ENCODE results near the gene NKIRAS2.
A peak's percentile ranks its signal among the peaks of the same experiment; 100 is the strongest.

Gene NKIRAS2

DNA sequence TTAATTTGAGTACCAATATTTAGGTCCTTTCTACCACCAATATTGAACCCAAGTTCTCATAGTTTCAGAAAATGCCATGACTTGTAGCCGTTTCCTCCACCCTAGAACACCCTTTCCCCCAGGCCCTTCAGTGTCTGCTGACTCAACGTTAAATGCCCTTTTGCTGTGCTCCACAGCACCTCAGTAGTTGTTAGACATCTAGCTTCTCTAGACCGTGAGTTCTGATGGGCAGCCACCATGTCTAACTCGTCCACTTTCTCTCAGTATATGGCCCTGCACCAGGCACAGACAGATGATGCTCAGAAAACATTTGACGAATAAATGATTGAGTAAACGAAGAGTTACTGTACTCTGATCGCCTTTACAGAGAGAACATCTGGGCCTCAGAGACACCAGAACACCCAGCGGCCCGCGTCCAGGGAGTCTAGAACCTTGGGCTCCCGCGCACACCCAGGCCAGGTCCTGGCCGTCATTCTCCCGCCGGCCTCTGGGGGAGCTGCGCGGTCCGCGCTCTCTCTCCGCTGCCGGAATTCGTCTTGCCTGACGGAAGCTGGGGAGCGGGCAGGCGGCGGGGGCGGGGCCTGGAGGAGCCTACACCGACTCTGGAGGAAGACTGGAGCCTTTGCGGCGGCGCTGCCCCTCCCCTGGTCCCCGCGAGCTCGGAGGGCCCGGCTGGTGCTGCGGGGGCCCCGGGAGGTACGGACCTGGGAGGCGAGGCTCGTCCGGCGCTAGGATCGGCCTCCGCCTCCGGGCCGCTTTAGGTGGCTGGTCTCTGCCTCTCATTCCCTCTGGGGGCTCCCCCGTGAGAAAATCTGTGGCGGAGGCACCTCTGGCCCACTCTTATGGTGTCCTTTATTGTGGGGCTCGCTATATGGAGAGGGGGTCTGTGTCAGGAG lies at the start of gene NKIRAS2:
NKIRAS2 (plus strand) TSS at position 582 of the 896 bp plus-strand sequence. CDS start 1,488 bp downstream, outside the sequence.
- DNase-seq, result peak; percentile 65

DNA sequence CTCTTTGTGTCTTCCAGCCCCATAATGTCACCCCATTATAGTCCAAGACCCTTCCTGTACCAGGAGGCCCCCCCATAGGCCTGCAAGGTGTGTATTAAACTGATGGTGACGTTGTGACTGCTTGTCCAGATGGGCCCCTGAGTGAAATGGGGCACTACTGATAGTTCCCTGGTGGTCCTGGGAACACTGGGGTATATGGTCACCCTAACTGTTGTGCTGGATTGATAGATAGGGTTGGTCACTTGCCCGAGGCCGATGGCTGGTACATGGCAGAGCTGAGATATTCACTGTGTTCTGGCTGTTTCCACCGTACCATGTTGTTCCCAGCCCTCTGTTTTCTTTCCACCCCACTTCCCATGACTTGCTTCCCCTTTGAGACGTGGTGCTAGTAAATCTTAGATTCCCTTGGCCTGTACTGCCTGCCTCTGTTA lies 49.0 kb upstream of the NKIRAS2 start:
- DNase-seq, result no peak

GRCh38 chr17:41971721-41972523 lies 48.0 kb upstream of the NKIRAS2 start:
- DNase-seq, result no peak

GRCh38 chr17:41972571-41973407 lies 47.1 kb upstream of the NKIRAS2 start:
- DNase-seq, result peak; percentile 52

DNA sequence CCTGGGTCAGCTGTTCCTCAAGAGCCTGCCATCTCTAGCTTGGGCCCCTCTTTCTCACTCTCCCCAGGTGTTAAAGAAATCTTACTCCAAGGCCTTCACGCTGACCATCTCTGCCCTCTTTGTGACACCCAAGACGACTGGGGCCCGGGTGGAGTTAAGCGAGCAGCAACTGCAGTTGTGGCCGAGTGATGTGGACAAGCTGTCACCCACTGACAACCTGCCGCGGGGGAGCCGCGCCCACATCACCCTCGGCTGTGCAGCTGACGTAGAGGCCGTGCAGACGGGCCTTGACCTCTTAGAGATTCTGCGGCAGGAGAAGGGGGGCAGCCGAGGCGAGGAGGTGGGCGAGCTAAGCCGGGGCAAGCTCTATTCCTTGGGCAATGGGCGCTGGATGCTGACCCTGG lies 46.5 kb upstream of the NKIRAS2 start:
- DNase-seq, result no peak

- DNase-seq, result no peak
Observed at GRCh38 chr17:41974031-41974430, 45.9 kb upstream of the NKIRAS2 start.

DNA sequence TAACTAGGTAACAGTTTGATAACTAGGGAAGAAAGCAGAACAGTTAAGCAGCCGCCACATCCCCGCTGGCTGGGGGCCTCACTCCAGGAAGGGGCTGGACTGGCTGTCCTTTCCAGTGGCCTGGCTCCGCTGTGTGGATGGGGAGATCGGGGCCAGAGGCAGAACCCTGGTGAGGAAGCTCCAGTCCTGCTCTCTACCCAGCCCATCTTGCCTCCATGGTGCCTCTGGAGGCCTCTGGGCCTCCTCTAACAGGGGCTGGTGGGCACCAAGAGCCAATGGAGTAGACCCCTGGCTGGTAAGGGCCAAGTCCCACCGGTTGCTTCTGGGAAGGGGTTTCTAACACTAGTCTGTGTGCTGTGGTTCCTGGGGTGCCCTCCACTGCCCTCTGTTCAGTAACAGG lies 45.2 kb upstream of the NKIRAS2 start:
- DNase-seq, result no peak

- DNase-seq, result no peak
Observed at GRCh38 chr17:41975099-41976083, 44.5 kb upstream of the NKIRAS2 start.

DNA sequence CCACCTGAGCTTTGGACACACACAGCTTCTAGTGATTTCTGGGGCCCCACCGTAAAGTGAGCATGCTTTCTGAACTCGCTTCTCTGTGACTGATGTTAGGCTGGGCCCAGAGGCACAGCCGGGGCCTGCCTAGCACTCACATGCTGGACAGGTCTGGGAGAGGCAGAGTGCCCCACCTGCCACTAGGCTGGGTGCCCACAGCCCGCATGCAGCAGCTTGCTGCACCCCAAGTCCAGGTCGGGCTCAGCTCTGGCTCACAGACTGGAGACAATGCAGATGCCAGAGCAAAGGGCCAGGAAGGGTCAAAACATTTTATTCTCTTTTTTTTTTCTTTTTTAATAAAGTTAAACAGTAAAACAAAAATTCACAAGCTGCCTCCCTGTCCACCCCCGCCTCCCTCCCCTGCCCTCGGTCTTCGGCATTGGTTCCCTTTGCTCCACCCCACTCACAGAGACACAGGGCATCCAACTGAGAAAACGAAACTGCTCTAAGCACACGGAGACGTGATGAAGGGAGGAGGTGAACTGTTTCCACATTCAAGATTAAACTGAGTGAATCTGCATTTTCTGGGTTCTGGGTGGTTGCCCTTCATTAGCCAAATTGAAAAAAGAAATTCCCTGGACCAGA lies 43.6 kb upstream of the NKIRAS2 start:
- DNase-seq, result no peak

GRCh38 chr17:41977991-41978390 lies 41.9 kb upstream of the NKIRAS2 start:
- no peak for DNase-seq

DNA sequence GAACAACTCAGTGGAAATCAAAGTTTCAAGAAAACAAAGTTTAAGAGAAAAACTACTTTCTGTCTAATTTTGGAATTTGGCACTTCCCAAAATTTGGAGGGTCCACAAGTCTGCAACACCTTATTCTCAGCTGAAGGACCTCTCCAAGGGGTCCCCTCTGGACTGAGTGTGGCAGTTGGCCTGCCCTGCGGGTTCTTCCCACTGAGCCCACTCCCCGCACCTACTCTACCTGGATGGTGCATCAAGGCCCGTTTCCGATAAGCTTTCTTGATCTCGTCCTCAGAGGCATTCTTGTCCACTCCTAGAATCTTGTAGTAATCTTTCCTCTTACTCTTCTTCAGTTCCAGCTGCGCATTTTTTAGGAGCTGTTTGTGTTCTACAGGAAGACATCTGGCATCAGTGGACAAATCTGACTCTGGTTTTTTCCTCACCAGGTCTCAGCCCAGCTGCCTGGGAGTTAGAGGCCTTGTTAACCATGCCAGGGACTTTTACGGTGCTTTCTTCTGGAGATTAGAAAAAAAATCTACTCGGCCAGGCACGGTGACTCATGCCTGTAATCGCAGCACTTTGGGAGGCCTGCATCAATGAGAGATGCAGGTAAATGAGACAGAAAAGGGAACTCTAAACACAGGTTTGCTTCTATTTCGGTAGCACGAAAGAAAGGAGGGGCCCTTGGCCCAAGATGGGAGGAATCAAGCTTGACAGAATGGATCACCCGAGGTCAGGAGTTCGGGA lies 37.7 kb upstream of the NKIRAS2 start:
- DNase-seq, result no peak

GRCh38 chr17:41984454-41984853 lies 35.4 kb upstream of the NKIRAS2 start:
- no peak for DNase-seq

GRCh38 chr17:41985919-41986318 lies 34.0 kb upstream of the NKIRAS2 start:
- no peak for DNase-seq

DNA sequence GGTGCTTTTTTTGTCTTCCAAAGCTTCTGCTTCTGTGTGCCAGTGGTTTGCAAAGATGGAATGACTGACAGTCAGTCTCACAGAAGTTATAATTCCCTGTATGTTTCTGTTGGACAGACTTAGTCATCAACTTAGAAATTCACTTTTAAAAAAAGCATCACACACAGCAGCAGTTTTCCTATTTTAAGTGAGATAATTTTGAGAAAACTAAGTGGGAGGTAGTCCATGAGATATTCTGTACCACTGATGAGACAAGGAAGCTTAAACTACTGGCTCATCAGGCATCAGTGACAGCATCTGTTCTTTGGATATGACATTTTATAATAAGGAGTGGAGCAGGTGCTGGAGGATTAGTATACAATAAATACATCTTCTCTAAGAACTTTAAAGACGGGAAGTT lies 33.3 kb upstream of the NKIRAS2 start:
- no peak for DNase-seq

GRCh38 chr17:41987642-41988041 lies 32.2 kb upstream of the NKIRAS2 start:
- no peak for DNase-seq

DNA sequence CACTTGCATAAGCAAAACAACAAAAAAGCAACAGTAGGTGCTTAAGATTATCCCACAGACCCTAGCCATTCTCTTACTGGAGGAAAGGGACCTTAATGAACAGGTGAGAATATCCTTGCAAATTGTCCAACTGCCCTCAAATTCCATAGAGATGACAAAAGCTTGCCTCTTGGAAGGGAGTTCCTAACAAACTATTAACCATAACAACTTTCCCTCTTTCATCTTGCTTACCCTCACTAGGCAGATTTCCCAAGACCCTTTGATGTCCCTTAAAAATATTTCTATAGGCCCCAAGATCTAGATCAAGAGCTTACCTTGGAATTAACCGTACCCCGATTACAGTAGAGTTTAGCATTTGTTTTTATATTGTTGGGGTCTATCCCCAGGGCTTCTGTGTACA lies 31.5 kb upstream of the NKIRAS2 start:
- no peak for DNase-seq

GRCh38 chr17:41989702-41990419 lies 30.0 kb upstream of the NKIRAS2 start:
- no peak for DNase-seq

DNA sequence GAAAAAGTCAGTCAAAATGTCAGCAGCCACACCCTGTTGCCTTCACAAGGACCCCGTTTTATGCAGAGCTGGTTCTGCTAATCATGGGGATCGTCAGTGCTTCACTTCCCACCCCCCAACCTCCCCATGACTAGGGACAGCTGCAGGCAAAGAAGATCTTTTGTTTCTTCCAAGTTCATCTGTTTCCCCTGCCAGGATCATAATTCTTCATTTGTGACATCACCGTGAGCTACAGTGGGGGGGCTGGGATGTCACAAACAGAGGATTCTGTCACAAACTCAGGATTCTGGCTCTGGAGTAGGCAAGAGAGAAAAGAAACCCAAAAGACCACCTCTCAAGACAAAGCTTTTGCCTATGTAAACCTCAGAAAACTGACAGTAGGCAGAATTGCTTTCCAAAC lies 27.3 kb upstream of the NKIRAS2 start:
- no peak for DNase-seq

GRCh38 chr17:41996855-41997164 lies 23.1 kb upstream of the NKIRAS2 start:
- DNase-seq, result no peak

- no peak for DNase-seq
Observed at GRCh38 chr17:41998497-41998896, 21.4 kb upstream of the NKIRAS2 start.

All from NCI-H526 treated with DMSO at 0.1 percent for 48 hours (cell line).